ENCODE results near the gene SHROOM3.

DNA sequence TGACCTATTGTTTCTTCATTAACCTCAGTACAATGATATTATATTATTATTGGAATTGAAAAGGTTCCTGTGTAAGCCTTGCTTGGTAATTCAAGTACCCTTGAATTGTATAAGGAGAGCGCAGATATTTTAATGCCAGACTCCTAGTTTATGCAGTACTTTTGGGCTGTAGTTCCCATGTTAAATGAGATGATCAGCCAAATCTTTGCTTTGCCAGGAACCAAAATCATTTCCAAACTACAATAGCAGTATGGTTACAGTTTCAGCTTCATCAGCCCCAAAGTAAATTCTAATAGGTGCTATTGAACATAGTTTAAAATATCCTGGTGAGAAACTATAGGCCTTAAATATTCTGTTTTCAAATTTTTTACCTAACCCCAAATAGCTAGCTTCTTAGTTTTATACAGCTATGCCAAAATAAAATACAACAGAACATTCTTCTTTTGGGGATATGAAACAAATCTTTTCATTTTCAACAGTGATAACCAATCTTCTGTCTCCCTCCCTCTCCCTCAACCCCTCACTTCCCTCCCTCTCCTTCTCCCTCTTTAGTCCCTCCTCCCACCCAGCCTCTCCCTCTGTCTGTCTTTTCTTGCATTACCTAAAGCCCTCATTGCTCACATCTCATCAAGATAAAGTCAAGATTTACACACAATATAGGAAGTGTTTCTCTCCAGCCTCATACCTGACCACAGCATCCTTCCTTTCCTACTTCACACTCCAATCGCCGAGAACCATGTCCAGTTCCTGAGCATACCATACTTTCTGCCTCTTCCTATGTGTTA lies 190.1 kb downstream of the SHROOM3 start:
- TF ChIP-seq NBN (conservative IDR thresholded peaks at IDR 0.05): no peak
- no peak for TF ChIP-seq NCOR1 (IDR thresholded peaks at IDR 0.05; ENCODE audit: borderline replicate concordance, low read length)
- TF ChIP-seq, protein P1, sequence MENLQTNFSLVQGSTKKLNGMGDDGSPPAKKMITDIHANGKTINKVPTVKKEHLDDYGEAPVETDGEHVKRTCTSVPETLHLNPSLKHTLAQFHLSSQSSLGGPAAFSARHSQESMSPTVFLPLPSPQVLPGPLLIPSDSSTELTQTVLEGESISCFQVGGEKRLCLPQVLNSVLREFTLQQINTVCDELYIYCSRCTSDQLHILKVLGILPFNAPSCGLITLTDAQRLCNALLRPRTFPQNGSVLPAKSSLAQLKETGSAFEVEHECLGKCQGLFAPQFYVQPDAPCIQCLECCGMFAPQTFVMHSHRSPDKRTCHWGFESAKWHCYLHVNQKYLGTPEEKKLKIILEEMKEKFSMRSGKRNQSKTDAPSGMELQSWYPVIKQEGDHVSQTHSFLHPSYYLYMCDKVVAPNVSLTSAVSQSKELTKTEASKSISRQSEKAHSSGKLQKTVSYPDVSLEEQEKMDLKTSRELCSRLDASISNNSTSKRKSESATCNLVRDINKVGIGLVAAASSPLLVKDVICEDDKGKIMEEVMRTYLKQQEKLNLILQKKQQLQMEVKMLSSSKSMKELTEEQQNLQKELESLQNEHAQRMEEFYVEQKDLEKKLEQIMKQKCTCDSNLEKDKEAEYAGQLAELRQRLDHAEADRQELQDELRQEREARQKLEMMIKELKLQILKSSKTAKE (CRISPR knock-in tag; IDR thresholded peaks at IDR 0.05; ENCODE audit: borderline replicate concordance): no peak
- TF ChIP-seq, protein P2, sequence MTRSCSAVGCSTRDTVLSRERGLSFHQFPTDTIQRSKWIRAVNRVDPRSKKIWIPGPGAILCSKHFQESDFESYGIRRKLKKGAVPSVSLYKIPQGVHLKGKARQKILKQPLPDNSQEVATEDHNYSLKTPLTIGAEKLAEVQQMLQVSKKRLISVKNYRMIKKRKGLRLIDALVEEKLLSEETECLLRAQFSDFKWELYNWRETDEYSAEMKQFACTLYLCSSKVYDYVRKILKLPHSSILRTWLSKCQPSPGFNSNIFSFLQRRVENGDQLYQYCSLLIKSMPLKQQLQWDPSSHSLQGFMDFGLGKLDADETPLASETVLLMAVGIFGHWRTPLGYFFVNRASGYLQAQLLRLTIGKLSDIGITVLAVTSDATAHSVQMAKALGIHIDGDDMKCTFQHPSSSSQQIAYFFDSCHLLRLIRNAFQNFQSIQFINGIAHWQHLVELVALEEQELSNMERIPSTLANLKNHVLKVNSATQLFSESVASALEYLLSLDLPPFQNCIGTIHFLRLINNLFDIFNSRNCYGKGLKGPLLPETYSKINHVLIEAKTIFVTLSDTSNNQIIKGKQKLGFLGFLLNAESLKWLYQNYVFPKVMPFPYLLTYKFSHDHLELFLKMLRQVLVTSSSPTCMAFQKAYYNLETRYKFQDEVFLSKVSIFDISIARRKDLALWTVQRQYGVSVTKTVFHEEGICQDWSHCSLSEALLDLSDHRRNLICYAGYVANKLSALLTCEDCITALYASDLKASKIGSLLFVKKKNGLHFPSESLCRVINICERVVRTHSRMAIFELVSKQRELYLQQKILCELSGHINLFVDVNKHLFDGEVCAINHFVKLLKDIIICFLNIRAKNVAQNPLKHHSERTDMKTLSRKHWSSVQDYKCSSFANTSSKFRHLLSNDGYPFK (CRISPR knock-in tag; IDR thresholded peaks at IDR 0.05; ENCODE audit: borderline replicate concordance): no peak
- TF ChIP-seq LCORL (IDR thresholded peaks at IDR 0.05): no peak
- no peak for TF ChIP-seq LCORL (CRISPR knock-in tag; IDR thresholded peaks at IDR 0.05)
- no peak for TF ChIP-seq EZH2 (conservative IDR thresholded peaks at IDR 0.05; ENCODE audit: low read depth, low read length)
- TF ChIP-seq, protein P3, sequence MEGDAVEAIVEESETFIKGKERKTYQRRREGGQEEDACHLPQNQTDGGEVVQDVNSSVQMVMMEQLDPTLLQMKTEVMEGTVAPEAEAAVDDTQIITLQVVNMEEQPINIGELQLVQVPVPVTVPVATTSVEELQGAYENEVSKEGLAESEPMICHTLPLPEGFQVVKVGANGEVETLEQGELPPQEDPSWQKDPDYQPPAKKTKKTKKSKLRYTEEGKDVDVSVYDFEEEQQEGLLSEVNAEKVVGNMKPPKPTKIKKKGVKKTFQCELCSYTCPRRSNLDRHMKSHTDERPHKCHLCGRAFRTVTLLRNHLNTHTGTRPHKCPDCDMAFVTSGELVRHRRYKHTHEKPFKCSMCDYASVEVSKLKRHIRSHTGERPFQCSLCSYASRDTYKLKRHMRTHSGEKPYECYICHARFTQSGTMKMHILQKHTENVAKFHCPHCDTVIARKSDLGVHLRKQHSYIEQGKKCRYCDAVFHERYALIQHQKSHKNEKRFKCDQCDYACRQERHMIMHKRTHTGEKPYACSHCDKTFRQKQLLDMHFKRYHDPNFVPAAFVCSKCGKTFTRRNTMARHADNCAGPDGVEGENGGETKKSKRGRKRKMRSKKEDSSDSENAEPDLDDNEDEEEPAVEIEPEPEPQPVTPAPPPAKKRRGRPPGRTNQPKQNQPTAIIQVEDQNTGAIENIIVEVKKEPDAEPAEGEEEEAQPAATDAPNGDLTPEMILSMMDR (CRISPR knock-in tag; IDR thresholded peaks at IDR 0.05): no peak
- TF ChIP-seq ETV5 (CRISPR knock-in tag; IDR thresholded peaks at IDR 0.05; ENCODE audit: borderline replicate concordance): no peak
- no peak for TF ChIP-seq ZNF468 (CRISPR knock-in tag; IDR thresholded peaks at IDR 0.05)
- TF ChIP-seq YY1 (IDR thresholded peaks at IDR 0.05; ENCODE audit: insufficient read depth, insufficient replicate concordance, low read depth, low read length): no peak
- TF ChIP-seq, protein P4, sequence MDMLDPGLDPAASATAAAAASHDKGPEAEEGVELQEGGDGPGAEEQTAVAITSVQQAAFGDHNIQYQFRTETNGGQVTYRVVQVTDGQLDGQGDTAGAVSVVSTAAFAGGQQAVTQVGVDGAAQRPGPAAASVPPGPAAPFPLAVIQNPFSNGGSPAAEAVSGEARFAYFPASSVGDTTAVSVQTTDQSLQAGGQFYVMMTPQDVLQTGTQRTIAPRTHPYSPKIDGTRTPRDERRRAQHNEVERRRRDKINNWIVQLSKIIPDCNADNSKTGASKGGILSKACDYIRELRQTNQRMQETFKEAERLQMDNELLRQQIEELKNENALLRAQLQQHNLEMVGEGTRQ (IDR thresholded peaks at IDR 0.05; ENCODE audit: low read depth, low read length): no peak
- TF ChIP-seq, protein P4 (CRISPR knock-in tag; IDR thresholded peaks at IDR 0.05; ENCODE audit: borderline replicate concordance): no peak
- no peak for TF ChIP-seq FOXK1 (CRISPR knock-in tag; IDR thresholded peaks at IDR 0.05; ENCODE audit: borderline replicate concordance, low read depth)
- TF ChIP-seq, protein P5, sequence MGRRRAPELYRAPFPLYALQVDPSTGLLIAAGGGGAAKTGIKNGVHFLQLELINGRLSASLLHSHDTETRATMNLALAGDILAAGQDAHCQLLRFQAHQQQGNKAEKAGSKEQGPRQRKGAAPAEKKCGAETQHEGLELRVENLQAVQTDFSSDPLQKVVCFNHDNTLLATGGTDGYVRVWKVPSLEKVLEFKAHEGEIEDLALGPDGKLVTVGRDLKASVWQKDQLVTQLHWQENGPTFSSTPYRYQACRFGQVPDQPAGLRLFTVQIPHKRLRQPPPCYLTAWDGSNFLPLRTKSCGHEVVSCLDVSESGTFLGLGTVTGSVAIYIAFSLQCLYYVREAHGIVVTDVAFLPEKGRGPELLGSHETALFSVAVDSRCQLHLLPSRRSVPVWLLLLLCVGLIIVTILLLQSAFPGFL (CRISPR knock-in tag; IDR thresholded peaks at IDR 0.05): no peak
- no peak for TF ChIP-seq ATF1 (CRISPR knock-in tag; IDR thresholded peaks at IDR 0.05)

Measured in HepG2 (cell line).